ENCODE measurements around the gene TVP23A.
"Not testable (repeated sequence)": the region's sequence is repeated elsewhere in the genome, so short reads cannot be mapped to it uniquely, and the experiment has no call there.

TVP23A gene

DNA sequence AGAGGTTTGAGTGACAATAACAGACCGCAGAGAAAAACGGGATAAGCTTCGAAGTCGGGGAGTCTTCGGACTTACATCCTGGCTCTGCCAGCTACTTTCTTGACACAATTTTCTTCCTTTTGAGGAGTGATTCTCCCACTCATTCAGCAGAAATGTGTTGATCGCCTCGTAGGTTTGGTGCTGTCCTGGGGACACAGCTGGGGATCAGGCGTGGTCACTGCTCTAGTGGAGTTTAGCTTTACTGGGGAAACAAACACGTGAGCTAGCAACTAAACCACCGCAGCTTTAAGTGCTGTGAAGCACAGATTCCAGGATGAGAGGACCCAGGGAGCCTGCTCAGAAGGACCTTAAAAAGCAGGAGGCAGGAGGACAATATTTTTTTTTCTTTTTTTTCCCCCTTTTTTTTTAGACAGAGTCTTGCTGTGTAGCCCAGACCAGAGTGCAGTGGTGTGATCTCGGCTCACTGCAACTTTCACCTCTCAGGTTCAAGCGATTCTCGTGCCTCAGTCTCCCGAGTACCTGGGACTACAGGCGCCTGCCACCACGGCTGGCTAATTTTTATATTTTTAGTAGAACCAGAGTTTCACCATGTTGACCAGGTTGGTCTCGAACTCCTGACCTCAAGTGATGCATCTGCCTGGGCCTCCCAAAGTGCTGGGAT is 74.1 kb downstream of the TVP23A start:
- no peak for DNase-seq

DNA sequence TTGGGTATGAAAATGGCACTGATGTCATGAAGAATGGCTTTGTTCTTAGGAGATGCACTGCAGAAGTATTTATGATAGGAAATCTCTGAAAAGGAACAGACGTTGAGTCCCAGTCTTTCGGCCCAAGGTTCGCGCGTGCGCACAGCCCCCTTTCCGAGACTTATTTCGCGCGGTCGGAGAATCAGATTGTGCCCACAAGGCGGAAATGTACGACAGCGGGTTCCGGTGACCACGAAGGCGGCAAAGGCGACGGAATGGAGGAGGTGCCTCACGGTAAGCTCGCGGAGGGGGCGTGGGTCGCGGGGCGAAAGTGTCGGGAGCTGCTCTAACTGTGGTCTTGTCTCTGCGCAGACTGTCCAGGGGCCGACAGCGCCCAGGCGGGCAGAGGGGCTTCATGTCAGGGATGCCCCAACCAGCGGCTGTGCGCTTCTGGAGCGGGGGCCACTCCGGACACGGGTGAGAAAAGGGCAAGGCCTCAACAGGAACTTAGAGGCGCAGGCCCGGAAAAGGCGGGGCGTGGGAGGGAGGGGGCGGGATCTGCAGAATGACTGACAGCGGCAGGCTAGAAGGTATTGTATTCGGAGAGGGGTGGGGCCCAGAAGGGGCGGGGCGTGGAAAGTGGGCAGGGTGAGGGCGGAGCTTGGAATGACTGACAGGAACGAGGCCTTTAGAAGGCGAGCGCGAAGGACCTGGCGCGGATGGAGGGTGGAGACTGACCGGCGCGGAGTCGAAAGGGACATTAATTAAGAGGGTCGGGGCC is 74.8 kb downstream of the TVP23A start, which contains the start of gene NUBP1:
Gene NUBP1 (plus strand): TSS at position 233 of the 760 bp plus-strand sequence. CDS start 22 bp downstream, at position 255.
- peak; percentile 97 to 100 (median 98) for DNase-seq

- DNase-seq: no peak
These were observed 75.4 kb downstream of the TVP23A start for GRCh38 chr16:10743227-10743609.

GRCh38 chr16:10741844-10742243 is 76.8 kb downstream of the TVP23A start:
- DNase-seq: no peak

GRCh38 chr16:10741249-10741648 is 77.3 kb downstream of the TVP23A start:
- DNase-seq: not testable (repeated sequence)

DNA sequence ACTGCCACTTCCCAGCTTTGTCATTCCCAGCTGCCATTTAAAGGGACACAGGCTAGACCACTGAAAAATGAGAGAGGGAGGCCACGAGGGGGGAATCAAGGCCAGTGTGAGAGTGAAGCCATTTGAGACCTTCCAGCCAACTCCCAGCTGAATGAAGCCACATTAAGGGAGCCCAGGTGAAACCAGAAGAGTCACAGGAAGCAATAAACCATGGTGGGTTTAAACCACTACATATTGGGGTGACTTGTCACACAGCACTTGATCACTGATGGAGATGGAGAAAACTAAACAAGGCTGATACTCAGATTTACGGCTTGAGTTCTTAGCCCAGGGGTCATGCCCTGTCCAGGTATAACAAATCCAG is 77.8 kb downstream of the TVP23A start:
- peak in 1 of 5 experiments; percentile 41 for DNase-seq

- no peak for DNase-seq
These were observed 78.4 kb downstream of the TVP23A start for GRCh38 chr16:10740000-10740844.

DNA sequence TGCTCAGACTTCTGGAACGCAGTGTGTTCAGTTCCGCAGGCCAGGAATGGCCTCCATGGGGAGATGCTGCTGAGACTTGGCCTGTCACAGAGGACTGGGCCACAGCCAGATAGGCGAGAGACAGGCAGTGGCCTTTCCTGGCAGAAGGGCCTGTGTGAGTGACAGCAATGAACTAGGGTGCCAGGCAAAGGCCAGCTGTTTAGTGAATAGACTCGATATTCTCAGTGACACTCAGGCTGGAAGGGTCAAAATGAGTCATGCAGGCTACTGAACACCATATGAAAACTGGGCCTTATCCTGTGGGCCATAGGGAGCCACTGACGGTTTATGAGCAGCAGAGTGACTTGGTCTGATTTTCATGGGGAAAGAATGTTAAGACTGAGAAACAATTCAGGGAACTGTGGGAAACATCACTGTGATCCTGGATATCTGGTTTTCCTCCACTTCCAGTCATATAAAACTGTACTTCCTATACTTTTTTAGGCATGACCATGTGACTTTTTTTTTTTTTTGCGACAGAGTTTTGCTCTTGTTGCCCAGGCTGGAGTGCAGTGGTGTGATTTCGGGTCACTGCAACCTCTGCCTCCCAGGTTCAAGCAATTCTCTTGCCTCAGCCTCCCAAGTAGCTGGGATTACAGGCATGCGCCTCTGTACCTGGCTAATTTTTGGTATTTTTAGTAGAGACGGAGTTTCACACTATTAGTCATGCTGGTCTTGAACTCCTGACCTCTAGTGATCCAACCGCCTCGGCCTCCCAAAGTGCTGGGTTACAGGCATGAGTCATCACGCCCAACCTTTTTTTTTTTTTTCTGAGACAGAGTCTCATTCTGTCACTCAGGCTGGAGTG is 80.1 kb downstream of the TVP23A start:
- DNase-seq: peak in 3 of 5 experiments; percentile 15 to 90 (median 23)

DNA sequence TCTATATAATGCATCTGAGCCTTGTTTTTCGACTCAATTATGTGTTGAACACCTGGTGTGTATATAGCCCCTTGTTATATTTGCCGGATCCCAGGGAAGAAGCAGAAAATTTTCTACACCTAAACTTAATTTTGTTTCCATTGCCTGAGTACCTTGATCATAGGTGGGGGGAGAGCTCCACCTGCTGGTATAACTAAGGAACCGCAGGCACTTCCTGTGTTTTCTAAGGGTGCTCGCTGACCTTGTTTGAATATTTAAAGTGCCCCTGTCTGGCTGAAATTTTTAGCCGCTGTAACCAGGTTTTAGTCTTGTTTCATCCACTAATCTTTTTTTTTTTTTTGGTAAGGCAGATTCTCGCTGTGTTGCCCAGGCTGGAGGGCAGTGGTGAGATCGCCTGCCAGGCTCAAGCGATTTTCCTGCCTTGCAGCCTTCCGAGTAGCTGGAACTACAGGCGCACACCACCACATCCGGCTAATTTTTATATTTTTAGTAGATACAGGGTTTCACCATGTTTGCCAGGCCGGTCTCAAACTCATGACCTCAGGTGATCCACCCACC is 81.4 kb downstream of the TVP23A start:
- DNase-seq: peak in 4 of 5 experiments; percentile 34 to 75 (median 52)

DNA sequence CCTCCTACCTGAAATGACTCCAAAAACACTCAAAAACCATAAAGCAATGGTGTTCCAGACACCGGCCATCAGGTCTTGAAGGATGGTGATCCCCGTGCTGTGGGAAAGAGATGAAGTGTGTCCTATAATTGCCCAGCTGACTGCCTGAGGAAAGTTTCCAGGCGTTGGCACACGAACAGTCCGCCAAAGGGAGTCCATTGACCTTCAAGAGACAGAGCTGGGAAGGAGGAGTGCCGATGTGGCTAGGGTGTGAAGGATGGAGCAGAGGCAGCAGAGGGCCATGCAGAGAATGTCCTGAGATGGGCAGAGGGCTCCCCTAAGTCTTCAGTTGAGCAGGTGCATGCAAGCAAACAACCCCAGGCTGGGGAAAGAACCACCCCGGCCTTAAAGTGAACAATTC is 86.8 kb downstream of the TVP23A start:
- no peak for DNase-seq

GRCh38 chr16:10729104-10730048 is 89.2 kb downstream of the TVP23A start:
- no peak for DNase-seq

- no peak for DNase-seq
These were observed 90.3 kb downstream of the TVP23A start for GRCh38 chr16:10728003-10728887.
